ENCODE results near the gene PRDX2.
"Not testable (repeated sequence)": the region's sequence is repeated elsewhere in the genome, so short reads cannot be mapped to it uniquely, and the experiment has no call there.

The PRDX2 gene

GRCh38 chr19:12801466-12802266 is at the start of gene PRDX2, which contains the start of gene THSD8:
Gene PRDX2 (minus strand): TSS chr19:12801800. CDS start chr19:12801261, 539 bp downstream.
Gene THSD8 (plus strand): TSS chr19:12802069. CDS start chr19:12802072, 3 bp downstream.
- no peak for FAIRE-seq

GRCh38 chr19:12847159-12848139 is 45.8 kb upstream of the PRDX2 start:
- FAIRE-seq = no peak

GRCh38 chr19:12846613-12847012 is 45.0 kb upstream of the PRDX2 start:
- not testable (repeated sequence) for FAIRE-seq

GRCh38 chr19:12843999-12844732 is 42.6 kb upstream of the PRDX2 start:
- no peak for FAIRE-seq

GRCh38 chr19:12843328-12843727 is 41.7 kb upstream of the PRDX2 start:
- no peak for FAIRE-seq

GRCh38 chr19:12842511-12842910 is 40.9 kb upstream of the PRDX2 start:
- FAIRE-seq = no peak

GRCh38 chr19:12841094-12841493 is 39.5 kb upstream of the PRDX2 start:
- FAIRE-seq = no peak

- FAIRE-seq = no peak
Observed at GRCh38 chr19:12840091-12841079, 38.8 kb upstream of the PRDX2 start.

GRCh38 chr19:12838886-12839756 is 37.5 kb upstream of the PRDX2 start:
- FAIRE-seq = no peak

- no peak for FAIRE-seq
Observed at GRCh38 chr19:12838182-12838885, 36.7 kb upstream of the PRDX2 start, which contains the start of gene MAST1. Gene MAST1 (plus strand): TSS chr19:12838515. CDS start chr19:12838573, 58 bp downstream.

GRCh38 chr19:12837225-12837624 is 35.6 kb upstream of the PRDX2 start:
- no peak for FAIRE-seq

- no peak for FAIRE-seq
Observed at GRCh38 chr19:12836529-12836863, 34.9 kb upstream of the PRDX2 start.

GRCh38 chr19:12834976-12835757 is 33.6 kb upstream of the PRDX2 start:
- no peak for FAIRE-seq

- no peak for FAIRE-seq
Observed at GRCh38 chr19:12834566-12834943, 33.0 kb upstream of the PRDX2 start, which contains the start of gene RTBDN. Gene RTBDN (minus strand): TSS chr19:12834579. CDS start chr19:12829979, 4,600 bp downstream.

GRCh38 chr19:12833738-12834565 is 32.4 kb upstream of the PRDX2 start:
- no peak for FAIRE-seq

GRCh38 chr19:12833418-12833737 is 31.8 kb upstream of the PRDX2 start:
- FAIRE-seq = no peak

GRCh38 chr19:12828494-12828893 is 26.9 kb upstream of the PRDX2 start:
- FAIRE-seq = no peak
